SU-DHL-6 (cell line): Measurements from ENCODE around the gene BCAS1.

Experiments used
- H2AFZ ChIP-seq: fragments of 200-600 bp; sonication (generic); 2 replicates; pipeline ENCODE4 v1.6.1; 2014; ENCODE audit warnings: low read depth, mild to moderate bottlenecking, moderate library complexity, mixed read lengths, antibody characterized with exemption, low read length; ENCODE audit not compliant: severe bottlenecking
- H3F3A ChIP-seq: fragments of 200-600 bp; shearing (Covaris generic); 2 replicates; pipeline ENCODE4 v1.6.0; 2016; ENCODE audit warnings: antibody characterized with exemption, mild to moderate bottlenecking; ENCODE audit not compliant: insufficient read depth
- H3K27ac ChIP-seq: fragments of 200-600 bp; sonication (generic); 2 replicates; pipeline ENCODE4 v1.5.1; 2016; ENCODE audit warnings: low read depth, mild to moderate bottlenecking, low read length, moderate library complexity, mixed read lengths
- H3K27me3 ChIP-seq: fragments of 200-600 bp; sonication (generic), shearing (Covaris generic); 2 replicates; pipeline ENCODE4 v1.6.0; 2014; ENCODE audit warnings: mild to moderate bottlenecking, low read length
- H3K36me3 ChIP-seq: fragments of 200-600 bp; sonication (generic); 2 replicates; pipeline ENCODE4 v1.6.1; 2014; ENCODE audit warnings: mild to moderate bottlenecking, low read length, mixed read lengths
- H3K4me2 ChIP-seq: fragments of 300-600, 200-600 bp; shearing (Covaris generic), sonication (generic); 2 replicates; pipeline ENCODE4 v1.6.0; 2014; ENCODE audit warnings: low read length, low read depth, mild to moderate bottlenecking; ENCODE audit not compliant: poor library complexity, severe bottlenecking
- H3K4me3 ChIP-seq: fragments of 200-600 bp; sonication (generic); 2 replicates; pipeline ENCODE4 v1.5.1; 2014; ENCODE audit warnings: antibody characterized with exemption, low read length, mild to moderate bottlenecking, mixed read lengths; ENCODE audit not compliant: insufficient read depth, poor library complexity, severe bottlenecking
- H3K79me2 ChIP-seq: fragments of 200-600 bp; sonication (generic); 2 replicates; pipeline ENCODE4 v1.6.1; 2014; ENCODE audit warnings: mild to moderate bottlenecking, low read length, moderate library complexity; ENCODE audit not compliant: insufficient read depth
- H3K9ac ChIP-seq: fragments of 200-600 bp; sonication (generic); 2 replicates; pipeline ENCODE4 v1.7.0; 2014; ENCODE audit warnings: mild to moderate bottlenecking, low read length
- H3K9me2 ChIP-seq: fragments of 200-600 bp; sonication (generic); replicated peaks from 2 replicates; pipeline ENCODE4 v1.6.1; 2014; ENCODE audit warnings: low read length; ENCODE audit not compliant: insufficient read depth
- H3K9me3 ChIP-seq: fragments of 200-600 bp; sonication (generic); 2 replicates; pipeline ENCODE4 v1.6.1; 2014; ENCODE audit warnings: low read length, mixed read lengths; ENCODE audit not compliant: insufficient read depth
- H4K20me1 ChIP-seq: fragments of 200-600 bp; sonication (generic); 2 replicates; pipeline ENCODE4 v1.6.1; 2014; ENCODE audit warnings: low read depth, mild to moderate bottlenecking, antibody characterized with exemption, low read length, moderate library complexity, mixed read lengths
- CTCF ChIP-seq: fragments of 200-600 bp; sonication (generic); IDR thresholded peaks from one replicate; pipeline ENCODE4 v1.5.1; 2017; ENCODE audit warnings: antibody characterized with exemption, mild to moderate bottlenecking, low read length, moderate library complexity; ENCODE audit not compliant: insufficient read depth, poor library complexity, severe bottlenecking
- EZH2phosphoT487 ChIP-seq: fragments of 200-600 bp; sonication (generic), shearing (Covaris generic); conservative IDR thresholded peaks from 2 replicates; pipeline ENCODE4 v1.6.1; 2018; ENCODE audit warnings: mild to moderate bottlenecking, antibody characterized with exemption, low read length, moderate library complexity, mixed read lengths

The BCAS1 gene

DNA sequence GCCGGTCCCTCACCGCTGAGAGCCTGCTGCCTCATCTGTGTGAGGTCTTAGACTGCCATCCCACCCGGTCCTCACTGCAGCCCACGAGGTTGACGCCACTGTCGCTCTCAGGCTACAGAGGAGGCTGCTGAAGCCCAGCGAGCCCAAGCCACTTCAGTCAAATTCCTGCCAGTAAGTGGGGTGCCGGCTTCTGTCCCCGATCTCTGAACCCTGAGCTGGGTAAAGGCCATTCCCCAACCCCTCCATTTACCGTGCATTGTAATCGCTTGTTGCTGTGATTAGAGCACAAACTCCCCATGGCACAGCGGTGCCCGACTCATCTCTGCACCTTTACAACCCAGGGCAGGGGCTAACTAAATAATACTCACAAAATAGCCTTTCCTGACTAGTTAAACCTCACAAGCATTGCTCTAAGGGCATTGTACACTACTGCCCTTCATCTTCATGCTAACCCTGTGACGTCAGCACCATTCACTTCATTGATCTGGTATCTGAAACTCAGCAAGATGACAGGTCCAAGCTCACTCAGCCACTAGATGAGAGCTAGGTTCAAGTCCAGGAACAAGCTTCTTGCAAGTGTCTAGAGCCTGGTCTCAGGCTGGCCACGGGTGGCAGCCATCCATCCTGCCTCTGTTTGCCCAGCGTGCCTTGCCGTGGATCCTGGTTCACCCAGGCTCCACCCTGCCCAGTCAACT is 122.7 kb downstream of the BCAS1 start:
- Histone ChIP-seq H3K9me2 (no peaks in the 10 kb centered on the region), H3K27me3 (no peaks in the 10 kb centered on the region), H3K36me3 (no peaks in the 10 kb centered on the region), H2AFZ (no peak overlapping the region), H3K4me3 (no peak overlapping the region), H4K20me1 (no peaks in the 10 kb centered on the region), H3K79me2 (no peaks in the 10 kb centered on the region), H3K27ac (no peak overlapping the region), H3K9ac (no peak overlapping the region), H3K9me3 (no peaks in the 10 kb centered on the region), H3F3A (no peaks in the 10 kb centered on the region), H3K4me2 (no peak overlapping the region)
- no peak for TF ChIP-seq EZH2phosphoT487
- TF ChIP-seq CTCF: no peak

- H3K9ac ChIP-seq: no peak overlapping the region
- no peaks in the 10 kb centered on the region for H3K9me2 ChIP-seq
- no peaks in the 10 kb centered on the region for H3K36me3 ChIP-seq
- H3K9me3 ChIP-seq: no peaks in the 10 kb centered on the region
- no peaks in the 10 kb centered on the region for H3K79me2 ChIP-seq
- H3F3A ChIP-seq: 0 out of 2 replicates have a peak, but pooled peaks cover 5% of the 10 kb centered on the region
- no peak overlapping the region for H2AFZ ChIP-seq
- H3K27me3 ChIP-seq: no peaks in the 10 kb centered on the region
- TF ChIP-seq EZH2phosphoT487 (no peak), CTCF (no peak)
- no peaks in the 10 kb centered on the region for H4K20me1 ChIP-seq
- H3K4me3 ChIP-seq: no peak overlapping the region
- no peak overlapping the region for H3K27ac ChIP-seq
- no peak overlapping the region for H3K4me2 ChIP-seq
Measured at GRCh38 chr20:53946106-53946505, 124.3 kb downstream of the BCAS1 start.

DNA sequence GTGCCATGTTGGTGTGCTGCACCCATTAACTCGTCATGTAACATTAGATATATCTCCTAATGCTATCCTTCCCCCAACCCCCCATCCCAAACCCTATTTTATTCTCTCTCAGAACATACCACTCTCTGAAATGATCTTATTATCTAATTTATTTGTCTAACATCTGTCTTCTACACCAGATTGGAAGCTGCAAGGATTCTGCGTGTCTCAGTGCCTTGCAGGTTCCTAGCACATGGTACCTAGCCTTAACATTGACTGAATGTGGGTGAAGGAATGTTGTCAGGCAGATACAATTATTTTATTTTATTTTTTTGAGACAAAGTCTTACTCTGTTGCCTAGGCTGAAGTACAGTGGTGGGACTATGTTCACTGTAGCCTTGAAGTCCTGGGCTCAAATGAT is 124.9 kb downstream of the BCAS1 start:
- H3K27ac ChIP-seq: no peak overlapping the region
- no peak for TF ChIP-seq EZH2phosphoT487
- TF ChIP-seq CTCF: no peak
- 0 out of 2 replicates have a peak, but pooled peaks cover 7% of the 10 kb centered on the region for H3F3A ChIP-seq
- no peak overlapping the region for H3K4me3 ChIP-seq
- H3K36me3 ChIP-seq: no peaks in the 10 kb centered on the region
- no peak overlapping the region for H3K4me2 ChIP-seq
- H3K9ac ChIP-seq: no peak overlapping the region
- H3K9me3 ChIP-seq: no peaks in the 10 kb centered on the region
- no peaks in the 10 kb centered on the region for H3K79me2 ChIP-seq
- H2AFZ ChIP-seq: no peak overlapping the region
- H3K9me2 ChIP-seq: no peaks in the 10 kb centered on the region
- no peaks in the 10 kb centered on the region for H3K27me3 ChIP-seq
- H4K20me1 ChIP-seq: no peaks in the 10 kb centered on the region
